HUES6 (cell line): Measurements from ENCODE around the gene DGCR2.

Experiments used
- H3K27ac ChIP-seq: 2 replicates; pipeline ENCODE4 v1.7.0; 2013; ENCODE audit warnings: low read depth, mild to moderate bottlenecking, low read length, inconsistent platforms
- H3K27me3 ChIP-seq: 2 replicates; pipeline ENCODE4 v1.6.1; 2013; ENCODE audit warnings: low read length; ENCODE audit not compliant: control insufficient read depth, insufficient read depth
- H3K36me3 ChIP-seq: 2 replicates; pipeline ENCODE4 v1.6.1; 2013; ENCODE audit warnings: low read length; ENCODE audit not compliant: control insufficient read depth, insufficient read depth
- H3K4me1 ChIP-seq: 2 replicates; pipeline ENCODE4 v1.6.1; 2013; ENCODE audit warnings: low read length; ENCODE audit not compliant: control insufficient read depth, insufficient read depth
- H3K4me3 ChIP-seq: 2 replicates; pipeline ENCODE4 v1.5.1; 2013; ENCODE audit warnings: low read depth, low read length
- H3K9ac ChIP-seq: one replicate; pipeline ENCODE4 v1.6.1; 2013; ENCODE audit warnings: mild to moderate bottlenecking, low read length
- H3K9me3 ChIP-seq: 2 replicates; pipeline ENCODE4 v1.6.1; 2013; ENCODE audit warnings: low read depth, low read length; ENCODE audit not compliant: control insufficient read depth, insufficient read depth

Gene DGCR2

GRCh38 chr22:19125474-19126308 lies 3.5 kb upstream of the DGCR2 start:
- Histone ChIP-seq H3K9ac (no peak overlapping the region), H3K4me1 (peaks cover 3% of the 10 kb centered on the region), H3K27me3 (peaks cover 4% of the 10 kb centered on the region; the same call in 1 of the 2 replicates), H3K36me3 (no peaks in the 10 kb centered on the region), H3K9me3 (no peaks in the 10 kb centered on the region), H3K4me3 (no peak overlapping the region), H3K27ac (no peak overlapping the region)

DNA sequence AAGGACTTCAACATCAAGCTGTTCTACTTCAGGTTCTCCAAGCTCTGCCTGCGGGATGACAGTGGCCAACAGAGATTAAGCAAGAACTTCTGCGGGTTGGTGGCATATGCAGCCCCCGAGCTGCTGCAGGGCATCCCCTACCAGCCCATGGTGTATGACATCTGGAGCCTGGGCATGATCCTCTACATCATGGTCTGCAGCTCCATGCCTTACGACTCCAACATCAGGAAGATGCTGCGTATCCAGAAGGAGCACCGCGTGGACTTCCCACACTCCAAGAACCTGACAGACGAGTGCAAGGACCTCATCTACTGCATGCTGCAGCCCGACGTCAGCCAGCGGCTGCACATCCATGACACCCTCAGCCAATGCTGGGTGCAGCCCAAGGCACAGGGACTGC lies 2.8 kb upstream of the DGCR2 start:
- 0 out of 2 replicates have a peak, but pooled peaks cover 3% of the 10 kb centered on the region for H3K36me3 ChIP-seq
- no peaks in the 10 kb centered on the region for H3K9me3 ChIP-seq
- H3K27me3 ChIP-seq = peaks cover 4% of the 10 kb centered on the region; the same call in 1 of the 2 replicates
- H3K4me3 ChIP-seq = no peak overlapping the region
- no peak overlapping the region for H3K27ac ChIP-seq
- peaks cover 10% of the 10 kb centered on the region for H3K4me1 ChIP-seq
- H3K9ac ChIP-seq = no peak overlapping the region

DNA sequence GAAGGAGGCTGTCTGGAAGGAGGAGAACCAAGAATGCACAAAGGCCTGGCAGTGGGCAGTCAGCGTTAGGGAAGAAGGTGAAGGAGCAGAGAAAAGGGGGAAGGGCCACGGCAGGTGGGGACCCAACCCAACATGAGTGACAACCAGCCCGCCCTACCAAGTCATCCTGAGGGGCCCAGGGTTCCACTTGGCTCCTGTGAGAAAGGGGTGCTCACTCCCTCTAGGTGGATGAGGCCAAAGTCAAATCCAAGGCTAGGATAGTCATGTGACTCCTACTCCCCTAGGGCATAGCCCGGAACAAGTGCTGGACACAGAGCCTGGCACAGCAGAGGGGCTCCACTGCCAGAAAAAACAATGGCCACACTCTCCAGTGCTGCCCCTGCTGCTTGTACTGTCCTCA lies 2.2 kb upstream of the DGCR2 start:
- Histone ChIP-seq H3K27me3 (peaks cover 4% of the 10 kb centered on the region; the same call in 1 of the 2 replicates), H3K36me3 (0 out of 2 replicates have a peak, but pooled peaks cover 3% of the 10 kb centered on the region), H3K4me1 (peaks cover 13% of the 10 kb centered on the region), H3K9ac (no peak overlapping the region), H3K9me3 (no peaks in the 10 kb centered on the region), H3K4me3 (no peak overlapping the region), H3K27ac (no peak overlapping the region)

- H3K9ac ChIP-seq = no peak overlapping the region
- peaks cover 13% of the 10 kb centered on the region for H3K4me1 ChIP-seq
- peaks cover 4% of the 10 kb centered on the region; the same call in 1 of the 2 replicates for H3K27me3 ChIP-seq
- 0 out of 2 replicates have a peak, but pooled peaks cover 3% of the 10 kb centered on the region for H3K36me3 ChIP-seq
- H3K9me3 ChIP-seq = no peaks in the 10 kb centered on the region
- H3K4me3 ChIP-seq = no peak overlapping the region
- no peak overlapping the region for H3K27ac ChIP-seq
These were observed 1.7 kb upstream of the DGCR2 start for GRCh38 chr22:19123936-19124335.

GRCh38 chr22:19122752-19123492 lies 710 bp upstream of the DGCR2 start:
- Histone ChIP-seq H3K9me3 (no peaks in the 10 kb centered on the region), H3K36me3 (peaks cover 9% of the 10 kb centered on the region; the same call in 1 of the 2 replicates), H3K4me3 (peak overlapping the region; percentile 69), H3K9ac (peak overlapping the region; percentile 45), H3K27ac (no peak overlapping the region), H3K27me3 (peaks cover 4% of the 10 kb centered on the region; the same call in 1 of the 2 replicates), H3K4me1 (peaks cover 13% of the 10 kb centered on the region)

DNA sequence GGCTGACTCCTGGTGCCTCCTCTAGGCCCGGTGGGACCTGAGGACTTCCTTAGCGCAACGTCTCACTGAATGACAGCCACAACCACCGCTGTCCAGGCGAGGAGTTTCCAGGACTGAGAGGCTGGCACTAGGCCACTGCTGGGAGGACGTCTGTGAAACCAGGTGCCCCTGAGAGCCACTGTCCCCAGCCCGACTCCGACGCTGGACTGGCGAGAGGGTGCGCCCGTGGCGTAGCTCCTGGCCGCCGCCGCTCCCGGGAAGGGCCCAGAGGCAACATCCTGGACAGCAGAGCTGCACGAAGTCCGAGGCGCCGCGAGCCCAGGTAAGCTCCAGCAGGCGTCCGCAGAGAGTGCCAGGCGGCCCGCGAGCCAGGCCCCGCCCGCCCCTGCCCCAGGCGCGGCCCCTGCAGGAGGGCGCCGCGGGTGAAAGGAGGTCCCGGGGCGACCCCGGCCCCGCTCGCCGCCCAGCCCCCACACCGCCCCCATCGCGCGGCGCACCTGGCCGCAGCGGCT lies 525 bp downstream of the DGCR2 start:
- peaks cover 13% of the 10 kb centered on the region for H3K4me1 ChIP-seq
- peaks cover 4% of the 10 kb centered on the region; the same call in 1 of the 2 replicates for H3K27me3 ChIP-seq
- peak overlapping the region; percentile 99 for H3K4me3 ChIP-seq
- H3K9ac ChIP-seq = peak overlapping the region; percentile 98
- H3K27ac ChIP-seq = peak overlapping the region; percentile 96
- peaks cover 10% of the 10 kb centered on the region for H3K36me3 ChIP-seq
- no peaks in the 10 kb centered on the region for H3K9me3 ChIP-seq

DNA sequence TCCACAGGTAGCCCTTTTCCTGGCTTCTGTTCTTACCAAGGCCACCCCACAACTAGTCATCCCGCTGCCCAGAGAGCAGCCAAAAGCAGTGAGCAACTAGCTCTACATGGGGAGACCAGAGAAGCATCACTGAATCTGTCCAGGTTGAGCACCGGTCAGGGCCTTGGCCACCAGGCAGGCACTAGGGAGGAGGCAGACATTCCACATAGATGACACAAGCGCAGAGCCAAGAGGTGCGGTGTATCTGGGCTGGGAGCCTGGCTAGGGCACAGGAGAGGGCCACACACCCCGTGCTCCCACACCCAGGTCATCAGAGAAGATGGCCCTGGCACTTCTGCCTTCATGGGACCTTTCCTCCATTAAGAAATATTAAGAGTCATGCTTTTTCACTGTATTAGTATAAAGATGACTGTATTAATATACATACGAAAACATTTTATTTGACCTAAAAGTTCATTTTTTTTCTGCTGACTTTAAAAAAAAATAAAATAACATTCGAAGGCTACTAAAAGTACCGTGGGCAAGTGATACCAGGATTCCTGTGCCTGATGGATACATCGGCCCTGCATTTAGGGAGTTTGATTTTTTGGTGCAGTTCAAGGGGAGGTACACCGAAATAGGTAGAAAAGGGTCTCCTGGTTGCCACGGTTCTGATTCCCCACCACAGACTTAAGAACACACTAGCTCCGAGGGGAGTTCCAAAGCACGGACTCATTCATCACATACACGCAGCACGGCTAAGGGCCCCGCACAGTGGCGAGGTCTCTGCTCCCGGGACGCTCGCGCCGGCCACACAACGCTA lies 1.2 kb downstream of the DGCR2 start:
- Histone ChIP-seq H3K4me3 (peak overlapping the region; percentile 99), H3K27me3 (peaks cover 4% of the 10 kb centered on the region; the same call in 1 of the 2 replicates), H3K4me1 (peaks cover 13% of the 10 kb centered on the region), H3K9ac (peak overlapping the region; percentile 98), H3K9me3 (no peaks in the 10 kb centered on the region), H3K27ac (no peak overlapping the region), H3K36me3 (peaks cover 13% of the 10 kb centered on the region)

- Histone ChIP-seq H3K36me3 (peaks cover 13% of the 10 kb centered on the region), H3K27me3 (peaks cover 2% of the 10 kb centered on the region; the same call in 1 of the 2 replicates), H3K27ac (no peak overlapping the region), H3K4me3 (no peak overlapping the region), H3K9me3 (no peaks in the 10 kb centered on the region), H3K9ac (no peak overlapping the region), H3K4me1 (peaks cover 13% of the 10 kb centered on the region)
These were observed 2.3 kb downstream of the DGCR2 start for GRCh38 chr22:19119949-19120348.

DNA sequence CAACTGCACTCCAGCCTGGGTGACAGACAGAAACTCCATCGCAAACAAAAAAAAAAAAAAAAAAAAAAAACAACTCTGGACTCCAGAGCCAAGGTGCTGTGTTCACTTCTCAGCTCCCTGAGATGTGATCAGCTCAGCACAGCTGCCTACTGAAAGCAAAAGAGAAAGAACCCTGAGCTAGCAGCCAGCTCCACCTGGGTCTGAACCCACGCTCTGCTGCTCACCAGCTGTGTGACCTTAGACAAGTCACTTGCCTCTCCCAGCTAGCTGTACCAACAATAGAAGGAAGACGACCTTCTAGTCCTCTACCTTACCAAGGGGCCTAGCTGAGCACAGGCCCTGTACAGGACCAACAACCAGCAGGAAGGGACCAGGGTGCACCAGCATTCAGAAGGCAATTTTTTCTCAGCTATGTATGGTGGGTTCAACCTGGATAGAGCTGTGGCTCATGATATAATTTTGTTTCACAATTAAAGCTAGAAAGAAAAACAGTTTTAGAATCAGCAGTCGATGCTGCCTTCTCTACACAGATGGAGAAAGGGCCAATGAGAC lies 3.8 kb downstream of the DGCR2 start:
- H3K27ac ChIP-seq = no peak overlapping the region

DNA sequence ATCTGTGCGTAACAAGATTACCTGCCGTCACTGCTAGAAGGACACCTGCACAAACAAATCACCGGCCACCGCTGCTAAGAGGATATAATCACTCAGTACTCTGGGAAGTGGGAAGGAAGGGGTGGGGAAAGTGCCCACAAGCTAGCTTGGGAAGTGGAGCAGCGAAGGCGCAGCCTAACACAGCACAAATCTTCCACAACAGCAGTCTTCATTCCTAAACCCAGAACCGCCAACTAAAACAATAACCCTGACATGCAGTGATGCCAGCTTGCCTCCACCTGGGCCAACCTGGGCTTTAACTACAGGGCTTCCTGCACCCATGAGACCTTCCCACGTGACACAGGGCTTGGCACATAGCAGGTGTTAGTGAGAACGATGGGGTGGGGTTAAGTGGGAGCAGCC lies 5.1 kb downstream of the DGCR2 start:
- Histone ChIP-seq H3K27ac (no peak overlapping the region), H3K4me1 (peaks cover 13% of the 10 kb centered on the region), H3K36me3 (peaks cover 13% of the 10 kb centered on the region), H3K9ac (no peak overlapping the region), H3K27me3 (no peaks in the 10 kb centered on the region), H3K4me3 (no peak overlapping the region), H3K9me3 (no peaks in the 10 kb centered on the region)

More for the DNA sequence above, 3.8 kb downstream of the DGCR2 start:
- Histone ChIP-seq H3K9me3 (no peaks in the 10 kb centered on the region), H3K4me1 (peaks cover 13% of the 10 kb centered on the region), H3K9ac (no peak overlapping the region), H3K4me3 (no peak overlapping the region), H3K27me3 (no peaks in the 10 kb centered on the region), H3K36me3 (peaks cover 13% of the 10 kb centered on the region)
